Measurements from ENCODE around the gene PBX3. TPM values are rescaled to one million over a fixed set of nuclear protein-coding genes. Genes with fewer than 3 reads are reported as not detected.

PBX3 gene
- total RNA-seq, 2 donors from 2014 or later = 71.1 to 91.5 TPM

DNA sequence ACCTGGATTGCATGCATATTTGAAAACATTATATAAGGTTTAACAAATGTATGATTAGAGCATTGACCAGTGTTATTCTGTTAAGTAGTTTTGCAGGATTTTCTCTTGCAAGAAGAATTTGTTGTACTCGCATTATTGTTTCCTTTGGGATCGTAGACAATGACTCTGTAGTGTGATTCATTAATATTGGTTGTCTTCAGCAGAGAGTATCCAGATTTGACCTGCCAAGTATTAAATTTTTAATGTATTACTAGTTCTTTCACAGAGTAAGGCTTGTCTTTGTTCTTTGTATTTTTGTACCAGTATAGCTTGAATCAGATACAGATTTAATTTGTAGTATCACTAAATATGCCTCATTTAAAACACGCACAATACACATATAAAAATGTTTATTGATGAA is 155.0 kb downstream of the PBX3 start:
- no peak for DNase-seq (ENCODE audit: low spot score)
- no peak overlapping the region for H3K27ac ChIP-seq
- peaks cover 0 to 9% of the 10 kb centered on the region in 2 donors for H3K4me1 ChIP-seq
- H3K4me3 ChIP-seq = no peak overlapping the region
- no peaks in the 10 kb centered on the region for H3K36me3 ChIP-seq
- no peak for TF ChIP-seq CTCF (IDR thresholded peaks at IDR 0.05)
- H3K27me3 ChIP-seq = no peaks in the 10 kb centered on the region
- no peaks in the 10 kb centered on the region for H3K9me3 ChIP-seq

DNA sequence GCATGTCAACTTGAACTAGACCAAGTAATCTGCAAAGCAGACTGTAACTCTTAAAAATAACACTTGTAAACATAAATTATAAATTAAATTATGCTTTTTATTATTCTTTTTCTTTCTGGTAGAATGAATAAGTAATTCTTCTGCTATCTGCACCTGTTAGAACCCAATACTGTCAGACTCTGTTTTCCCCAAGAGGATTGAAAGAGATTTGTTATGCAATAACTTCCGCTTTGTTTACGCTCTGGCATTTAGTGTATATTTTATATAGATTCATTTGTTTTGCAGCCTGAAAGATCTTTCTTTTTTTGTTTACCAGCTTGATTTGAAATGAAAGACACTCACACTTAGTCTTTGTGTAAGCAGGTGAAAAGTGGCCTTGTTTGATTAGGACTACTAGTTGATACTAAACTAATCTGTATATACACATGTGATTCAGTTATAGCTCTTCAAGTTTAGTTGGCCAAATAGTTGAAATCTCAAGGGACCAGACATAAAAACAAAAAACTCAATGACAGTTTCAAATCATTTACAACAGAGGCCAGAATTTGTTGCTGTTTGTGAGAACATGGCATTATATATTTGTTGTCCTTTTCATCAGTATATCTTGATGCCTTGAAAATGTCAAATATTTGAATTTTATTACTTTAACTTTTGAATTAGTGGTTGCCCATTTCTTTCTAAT is 155.8 kb downstream of the PBX3 start:
- no peak overlapping the region for H3K4me3 ChIP-seq
- no peak overlapping the region for H3K27ac ChIP-seq
- H3K36me3 ChIP-seq = no peaks in the 10 kb centered on the region
- TF ChIP-seq CTCF (IDR thresholded peaks at IDR 0.05) = no peak
- H3K4me1 ChIP-seq = peaks cover 0 to 9% of the 10 kb centered on the region in 2 donors
- no peak for DNase-seq (ENCODE audit: low spot score)
- H3K9me3 ChIP-seq = no peaks in the 10 kb centered on the region
- H3K27me3 ChIP-seq = no peaks in the 10 kb centered on the region

DNA sequence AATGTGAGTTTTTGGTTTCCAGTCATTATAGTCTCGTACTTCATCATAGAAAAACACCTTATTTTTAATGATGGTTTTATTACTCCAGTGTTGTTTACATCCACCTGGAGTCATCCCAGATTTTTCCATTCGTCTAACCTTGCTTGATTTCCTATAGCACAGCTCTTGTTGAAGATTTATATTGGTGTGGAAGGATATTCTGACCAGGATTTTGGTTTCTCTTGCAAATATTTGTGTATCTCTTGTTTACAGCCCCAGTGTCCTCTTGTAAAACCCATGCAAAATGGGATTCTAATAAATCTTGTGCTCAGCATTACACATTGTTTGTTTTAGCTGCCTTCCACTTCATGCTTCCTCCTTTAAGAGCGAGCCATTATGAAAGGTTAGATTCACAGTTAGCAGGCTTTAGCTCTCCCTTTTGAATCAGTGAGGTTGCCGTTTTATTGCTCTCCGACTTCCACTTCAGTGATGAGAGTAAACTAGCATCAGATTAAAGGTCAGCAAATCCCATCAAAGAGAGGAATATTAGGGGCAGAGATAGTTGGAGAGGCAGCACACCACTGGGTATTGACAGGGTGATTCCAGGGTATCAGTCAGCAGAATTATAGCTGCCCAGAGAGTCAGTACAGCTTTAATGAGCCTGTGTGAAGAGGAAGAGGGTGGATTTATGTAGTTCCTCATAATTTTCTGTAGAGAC is 157.1 kb downstream of the PBX3 start:
- Histone ChIP-seq H3K4me3 (no peak overlapping the region), H3K27me3 (no peaks in the 10 kb centered on the region), H3K9me3 (no peaks in the 10 kb centered on the region), H3K36me3 (no peaks in the 10 kb centered on the region), H3K27ac (no peak overlapping the region), H3K4me1 (peaks cover 0 to 9% of the 10 kb centered on the region in 2 donors)
- TF ChIP-seq CTCF (IDR thresholded peaks at IDR 0.05) = no peak
- DNase-seq (ENCODE audit: low spot score) = no peak

- H3K4me1 ChIP-seq = peaks cover 0 to 9% of the 10 kb centered on the region in 2 donors
- no peak for DNase-seq (ENCODE audit: low spot score)
- H3K27me3 ChIP-seq = no peaks in the 10 kb centered on the region
- H3K27ac ChIP-seq = no peak overlapping the region
- H3K9me3 ChIP-seq = no peaks in the 10 kb centered on the region
- H3K4me3 ChIP-seq = no peak overlapping the region
- H3K36me3 ChIP-seq = no peaks in the 10 kb centered on the region
- no peak for TF ChIP-seq CTCF (IDR thresholded peaks at IDR 0.05)
Observed at GRCh38 chr9:125906144-125906543, 159.0 kb downstream of the PBX3 start.

DNA sequence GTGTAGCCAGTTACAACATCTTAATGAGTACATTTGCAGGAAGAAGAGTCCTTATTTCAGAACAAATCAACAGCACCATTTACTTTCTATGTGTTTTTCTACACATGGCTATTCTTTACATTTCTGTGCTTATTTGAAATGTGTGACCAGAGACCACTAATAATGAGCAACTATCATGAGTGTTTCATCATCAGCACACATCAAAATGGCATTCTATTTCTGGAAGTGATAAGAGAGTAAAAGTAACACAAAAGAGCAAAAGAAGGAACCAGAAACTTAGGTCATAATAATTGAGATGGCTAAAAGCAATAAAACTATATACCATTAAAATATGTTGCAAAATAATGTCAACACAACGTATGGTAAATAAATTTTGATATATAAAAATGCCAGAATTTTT is 159.7 kb downstream of the PBX3 start:
- H3K27me3 ChIP-seq = no peaks in the 10 kb centered on the region
- H3K27ac ChIP-seq = no peak overlapping the region
- no peak for DNase-seq (ENCODE audit: low spot score)
- H3K4me3 ChIP-seq = no peak overlapping the region
- TF ChIP-seq CTCF (IDR thresholded peaks at IDR 0.05) = no peak
- peaks cover 0 to 9% of the 10 kb centered on the region in 2 donors for H3K4me1 ChIP-seq
- H3K36me3 ChIP-seq = no peaks in the 10 kb centered on the region
- H3K9me3 ChIP-seq = no peaks in the 10 kb centered on the region
